ENCODE data around the gene PLEKHA4.
"Not testable (repeated sequence)": the region's sequence is repeated elsewhere in the genome, so short reads cannot be mapped to it uniquely, and the experiment has no call there.

Gene PLEKHA4

GRCh38 chr19:48868114-48868886, at the start of gene PLEKHA4:
TSS of gene PLEKHA4 (minus strand) at chr19:48868617. CDS start at chr19:48867620, 997 bp downstream.
- DNase-seq, result no peak

GRCh38 chr19:48918071-48918470, 49.7 kb upstream of the PLEKHA4 start:
- no peak for DNase-seq

DNA sequence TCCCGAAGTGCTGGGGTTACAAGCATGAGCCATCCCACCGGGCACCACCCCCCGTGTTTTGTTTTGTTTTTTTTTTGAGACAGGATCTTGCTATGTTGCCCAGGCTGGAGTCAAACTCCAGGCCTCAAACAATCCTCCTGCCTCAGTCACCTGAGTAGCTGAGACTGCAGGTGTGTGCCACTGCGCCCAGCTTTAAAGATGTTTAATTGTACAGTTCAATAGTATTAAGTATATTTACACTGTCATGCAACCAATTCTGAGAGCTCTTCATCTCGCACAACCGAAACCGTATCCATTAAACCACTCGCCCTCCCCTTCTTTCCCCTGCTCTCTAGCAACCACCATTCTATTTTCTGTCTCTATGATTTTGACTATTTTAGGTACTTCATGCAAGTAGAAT, 47.3 kb upstream of the PLEKHA4 start:
- no peak for DNase-seq

- DNase-seq, result no peak
Measured at GRCh38 chr19:48914181-48914580, 45.8 kb upstream of the PLEKHA4 start.

DNA sequence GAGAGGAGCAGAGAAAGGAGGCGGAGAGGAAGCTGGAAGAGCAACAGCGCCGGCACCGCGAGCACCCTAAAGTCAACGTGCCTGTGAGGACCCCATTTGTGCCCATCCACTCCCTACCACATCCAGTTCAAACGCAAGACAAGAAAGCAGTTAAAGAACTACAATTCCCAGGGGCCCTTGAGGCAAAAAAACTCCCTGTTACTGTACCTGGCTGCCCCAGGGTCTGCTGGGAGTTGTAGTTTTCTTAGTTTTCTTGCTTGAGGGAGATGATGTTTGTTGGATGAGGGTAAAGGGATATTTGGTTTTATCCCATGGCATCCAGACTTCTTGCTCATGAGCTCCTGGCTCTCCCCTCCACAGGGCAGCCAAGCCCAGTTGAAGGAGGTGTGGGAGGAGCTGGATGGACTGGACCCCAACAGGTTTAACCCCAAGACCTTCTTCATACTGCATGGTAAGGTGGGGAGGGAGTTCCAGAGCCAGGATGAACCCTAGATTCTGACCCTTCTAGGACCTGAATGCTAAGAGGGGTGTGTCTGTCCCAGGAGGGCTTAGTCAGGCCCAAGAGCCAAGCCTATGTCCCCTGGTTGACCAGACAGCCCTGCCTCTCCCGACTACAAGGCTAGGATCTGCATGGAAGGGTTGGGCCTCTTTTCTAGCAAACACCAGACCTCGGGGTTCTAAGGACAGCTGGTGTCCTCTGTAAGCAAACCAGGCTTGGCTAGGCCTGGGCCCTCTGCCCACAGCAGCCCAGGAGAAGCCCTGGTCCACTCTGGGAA, 44.9 kb upstream of the PLEKHA4 start:
- DNase-seq, result peak; percentile 72

GRCh38 chr19:48910803-48911202, 42.4 kb upstream of the PLEKHA4 start:
- DNase-seq, result no peak

DNA sequence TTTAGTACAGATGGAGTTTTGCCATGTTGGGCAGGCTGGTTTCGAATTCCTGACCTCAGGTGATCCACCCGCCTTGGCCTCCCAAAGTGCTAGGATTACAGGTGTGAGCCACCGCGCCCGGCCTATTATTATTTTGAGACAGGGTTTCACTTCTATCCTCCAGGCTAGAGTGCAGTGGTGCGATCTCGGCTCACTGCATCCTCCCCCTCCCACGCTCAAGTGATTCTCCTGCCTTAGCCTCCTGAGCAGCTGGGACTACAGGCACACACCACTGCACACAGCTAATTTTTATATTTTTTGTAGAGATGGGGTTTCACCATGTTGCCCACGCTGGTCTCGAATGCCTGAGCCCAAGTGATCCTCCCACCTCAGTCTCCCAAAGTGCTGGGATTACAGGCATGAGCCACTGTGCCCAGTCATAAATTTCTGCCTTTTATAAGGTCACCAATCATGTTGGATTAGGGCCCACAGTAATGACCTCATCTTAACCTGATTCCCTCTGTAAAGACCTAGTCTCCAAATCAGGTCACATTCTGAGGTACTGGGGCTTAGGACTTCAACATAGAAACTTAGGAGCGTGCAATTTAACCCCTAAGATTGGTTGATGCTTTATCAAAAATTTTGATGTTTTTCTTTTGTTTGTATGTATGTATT, 41.1 kb upstream of the PLEKHA4 start:
- not testable (repeated sequence) for DNase-seq

DNA sequence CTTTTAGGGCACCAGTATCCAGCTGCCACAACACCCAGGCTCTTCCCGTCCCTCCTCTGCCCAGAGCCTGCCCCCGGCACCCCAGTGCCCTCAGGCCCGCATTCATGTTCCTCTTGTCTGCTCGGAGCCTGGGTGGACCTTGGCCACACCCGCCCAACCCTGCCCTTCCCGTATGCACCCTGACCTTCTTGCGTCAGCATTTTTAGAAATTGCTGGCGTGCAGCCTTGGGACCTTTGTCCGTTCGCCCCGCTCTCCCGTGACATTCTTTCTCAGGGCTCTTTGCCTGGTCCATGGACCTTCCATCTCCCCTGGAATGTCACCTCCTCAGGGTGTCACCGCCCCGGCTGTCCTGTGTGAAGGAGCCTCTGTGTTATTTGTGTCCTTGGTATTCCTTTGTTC, 39.3 kb upstream of the PLEKHA4 start:
- no peak for DNase-seq

- DNase-seq, result no peak
Measured at GRCh38 chr19:48906324-48906723, 37.9 kb upstream of the PLEKHA4 start.

DNA sequence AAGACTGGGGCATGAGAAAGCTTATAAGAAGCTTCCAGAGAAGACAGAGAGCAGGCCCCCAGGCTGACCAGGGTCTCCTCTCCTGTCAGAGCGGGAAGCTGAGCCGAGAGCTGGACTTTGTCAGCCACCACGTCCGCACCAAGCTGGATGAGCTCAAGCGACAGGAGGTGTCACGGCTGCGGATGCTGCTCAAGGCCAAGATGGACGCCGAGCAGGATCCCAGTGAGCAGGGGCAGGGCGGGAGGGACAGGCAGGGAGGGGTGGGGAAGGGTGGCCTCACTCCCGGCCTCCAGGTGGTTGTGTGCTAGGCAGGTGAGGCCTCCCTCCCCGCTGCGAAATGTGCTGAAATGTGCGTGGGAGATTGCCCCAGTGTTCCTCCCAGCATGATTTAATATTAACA, 37.2 kb upstream of the PLEKHA4 start:
- no peak for DNase-seq

- DNase-seq, result not testable (repeated sequence)
Measured at GRCh38 chr19:48903788-48904187, 35.4 kb upstream of the PLEKHA4 start.

DNA sequence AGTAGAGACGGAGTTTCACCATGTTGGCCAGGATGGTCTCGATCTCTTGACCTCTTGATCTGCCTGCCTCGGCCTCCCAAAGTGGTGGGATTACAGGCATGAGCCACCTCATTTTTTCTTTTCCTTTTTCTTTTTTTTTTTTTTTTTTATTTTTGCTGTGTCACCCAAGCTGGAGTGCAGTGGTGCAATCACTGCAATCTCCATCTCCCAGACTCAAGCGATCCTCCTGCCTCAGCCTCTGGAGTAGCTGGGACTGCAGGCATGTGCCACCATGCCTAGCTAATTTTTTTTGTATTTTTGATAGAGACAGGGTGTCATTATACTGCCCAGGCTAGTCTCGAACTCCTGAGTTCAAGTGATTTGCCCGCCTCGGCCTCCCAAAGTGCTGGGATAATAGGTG, 33.9 kb upstream of the PLEKHA4 start:
- not testable (repeated sequence) for DNase-seq

GRCh38 chr19:48900477-48901406, 32.3 kb upstream of the PLEKHA4 start:
- DNase-seq, result peak; percentile 83

GRCh38 chr19:48899781-48900476, 31.5 kb upstream of the PLEKHA4 start, which contains the start of gene NUCB1:
TSS of gene NUCB1 (plus strand) at chr19:48900312. CDS start at chr19:48900797, 485 bp downstream.
- DNase-seq, result peak; percentile 100

- not testable (repeated sequence) for DNase-seq
Measured at GRCh38 chr19:48899386-48899749, 31.0 kb upstream of the PLEKHA4 start.

GRCh38 chr19:48897181-48897580, 28.8 kb upstream of the PLEKHA4 start:
- DNase-seq, result no peak

- peak; percentile 91 for DNase-seq
Measured at GRCh38 chr19:48896191-48896720, 27.8 kb upstream of the PLEKHA4 start.

DNA sequence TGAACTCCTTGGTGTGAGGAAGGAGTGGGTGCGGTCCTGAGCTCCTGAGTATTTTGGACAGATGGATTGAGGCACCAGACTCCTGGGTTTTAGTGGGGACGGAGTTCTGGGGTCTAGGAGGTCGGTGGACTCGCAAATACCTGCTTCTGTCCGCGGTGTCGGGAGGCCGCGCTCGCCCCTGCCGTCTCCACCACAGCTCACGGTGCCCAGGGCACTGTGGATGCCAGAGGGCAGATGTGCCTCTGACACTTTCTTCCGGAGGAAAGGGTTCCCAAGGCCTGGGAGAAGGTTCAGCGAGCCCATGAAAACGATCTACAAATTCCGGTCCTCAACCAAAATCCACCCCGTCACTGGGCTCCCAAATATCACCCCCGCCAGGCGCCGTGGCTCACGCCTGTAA, 26.8 kb upstream of the PLEKHA4 start:
- DNase-seq, result no peak

GRCh38 chr19:48890551-48890950, 22.1 kb upstream of the PLEKHA4 start:
- no peak for DNase-seq

- DNase-seq, result not testable (repeated sequence)
Measured at GRCh38 chr19:48889496-48889895, 21.1 kb upstream of the PLEKHA4 start.

DNA sequence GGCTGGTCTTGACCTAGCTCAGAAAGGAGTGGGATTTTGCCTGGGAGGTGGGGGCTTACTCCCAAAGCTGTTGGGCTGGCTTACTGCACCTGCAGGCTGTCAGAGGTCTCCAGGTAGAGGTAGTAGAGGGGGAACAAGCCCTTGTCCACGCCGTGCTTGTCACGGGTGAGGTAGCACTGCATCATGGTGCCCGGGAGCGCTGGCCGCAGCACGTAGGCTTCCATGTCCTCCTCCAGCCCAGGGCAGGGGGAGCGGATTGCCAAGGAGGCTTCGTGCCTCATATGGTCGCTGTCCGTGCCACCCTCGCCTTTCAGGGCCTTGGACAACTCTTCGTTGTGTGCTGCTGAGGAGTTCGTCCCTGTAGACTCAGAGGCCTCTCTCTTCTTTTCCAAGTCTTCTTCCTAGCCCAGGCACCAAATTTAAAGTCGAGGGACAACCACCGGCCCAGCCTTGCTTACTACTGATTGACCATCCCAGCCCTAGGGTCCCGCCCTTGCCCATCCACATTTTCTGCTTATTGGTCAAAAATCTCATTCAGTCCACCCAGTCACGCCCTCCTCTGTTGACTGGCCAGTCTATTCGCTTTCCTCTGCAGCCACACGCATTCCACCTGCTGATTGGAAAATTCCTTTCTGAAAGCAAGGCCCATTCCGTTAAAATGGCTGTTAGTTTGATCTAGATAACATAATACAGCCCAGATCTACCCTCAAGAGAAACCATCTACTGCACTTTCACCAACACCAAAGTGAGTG, 19.6 kb upstream of the PLEKHA4 start:
- DNase-seq, result no peak

Measured in hematopoietic multipotent progenitor cell treated with erythropoietin and hydrocortisone succinate and interleukin-3 and kit ligand, for 4 days (in vitro differentiated cells).